Lung (tissue), 12 donors: ENCODE results near the gene AREL1. TPM values are rescaled to one million over a fixed set of nuclear protein-coding genes. Genes with fewer than 3 reads are reported as not detected.

ENCODE experiments used
- ATAC-seq: fragments of 200-7000 bp; cut with Tn5 transposase; one replicate; pipeline ENCODE4 v1.9.1; 2020; ENCODE audit warnings: moderate number of reproducible peaks; ENCODE audit not compliant: insufficient read depth, low FRiP score
- DNase-seq, 3 donors: peaks; one replicate each; pipeline ENCODE4 v3.0.0-alpha.2; 2013 to 2017
- H3K27ac ChIP-seq, 2 donors: one replicate each; pipeline ENCODE4 v1.5.1; 2013; ENCODE audit warnings: mild to moderate bottlenecking in 2 of 2, moderate library complexity in 2 of 2, control low read depth in 1 of 2, inconsistent platforms in 1 of 2, low read depth in 1 of 2, low read length in 1 of 2
- H3K27me3 ChIP-seq, 3 donors: one replicate each; pipeline ENCODE4 v1.5.1; 2013; ENCODE audit warnings: low read length in 2 of 3; ENCODE audit not compliant: control insufficient read depth in 3 of 3, insufficient read depth in 3 of 3
- H3K36me3 ChIP-seq, 4 donors: one replicate each; pipeline ENCODE4 v1.5.1; 2013; ENCODE audit warnings: low read length in 4 of 4, mild to moderate bottlenecking in 1 of 4, moderate library complexity in 1 of 4; ENCODE audit not compliant: control insufficient read depth in 4 of 4, insufficient read depth in 4 of 4
- H3K4me1 ChIP-seq, 5 donors: one replicate each; pipeline ENCODE4 v1.5.1; 2013; ENCODE audit warnings: low read length in 5 of 5, mild to moderate bottlenecking in 2 of 5, moderate library complexity in 1 of 5; ENCODE audit not compliant: control insufficient read depth in 5 of 5, insufficient read depth in 5 of 5
- H3K4me3 ChIP-seq: one replicate; pipeline ENCODE4 v1.5.1; 2013; ENCODE audit warnings: mild to moderate bottlenecking, control low read depth, moderate library complexity
- H3K9ac ChIP-seq, 2 donors: one replicate each; pipeline ENCODE4 v1.5.1; 2013; ENCODE audit warnings: low read length in 2 of 2, control low read depth in 1 of 2; ENCODE audit not compliant: insufficient read depth in 1 of 2
- H3K9me3 ChIP-seq, 4 donors: one replicate each; pipeline ENCODE4 v1.5.1; 2013; ENCODE audit warnings: low read length in 3 of 4, mild to moderate bottlenecking in 1 of 4, moderate library complexity in 1 of 4; ENCODE audit not compliant: control insufficient read depth in 4 of 4, insufficient read depth in 3 of 4
- WGBS, 2 donors: extraction: QIAGEN DNeasy Blood & Tissue Kit; methylation state at CpG; one replicate each; pipeline ENCODE4 v1.1.7; 2013; 5-methylcytosine and 5-hydroxymethylcytosine counted together
- polyA plus RNA-seq, 2 donors: library from polyadenylated mRNA; stranded (reverse); fragments of 200-250 nt; gene quantifications; one replicate each; pipeline ENCODE4 v1.2.1, GENCODE V29; 2013
- total RNA-seq, 2 donors: library from RNA; depleted of rRNA in 1 of 2; stranded (reverse); fragments of >200 nt in 1 of 2; gene quantifications; one replicate each; pipeline ENCODE4 v1.2.1, GENCODE V29; 2014 to 2021
- TF ChIP-seq, protein P1 (sequence below): IDR thresholded peaks from 2 replicates; pipeline ENCODE4 v1.5.1; 2012; ENCODE audit warnings: mild to moderate bottlenecking; ENCODE audit errors: control extremely low read depth, extremely low read depth
- donor health status: control.
- donor health status: control.
- donor health status: Bipolar disorder and iron deficiency.
- donor health status: healthy.
- donor health status: DM: yes; HTN: yes; CAD: no.

AREL1 gene
- total and polyA plus RNA-seq, 4 donors: 10.5 to 41.6 (median 23.8) TPM

DNA sequence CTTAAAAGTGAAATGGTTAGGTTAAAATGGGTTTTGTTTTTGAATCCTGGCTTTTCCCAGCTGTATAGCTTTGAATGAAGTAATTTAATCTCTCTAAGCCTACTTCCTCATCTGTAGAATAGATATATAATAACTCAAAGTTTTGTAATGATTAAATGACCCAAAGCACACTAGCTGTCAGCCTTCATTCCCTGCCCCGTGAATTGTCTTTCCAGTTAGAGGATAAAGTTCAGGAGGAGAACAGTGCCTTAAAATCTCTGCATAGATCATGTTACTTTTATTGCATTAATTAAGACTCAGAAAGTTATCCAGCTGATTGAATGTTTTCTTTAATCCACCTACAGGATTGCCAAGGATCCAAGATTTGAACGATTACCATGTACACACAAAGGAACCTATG, 19.5 kb upstream of the AREL1 start:
- 91 to 93% methylated on average over 2 of the region's 2 CpGs for WGBS, 2 donors
- no peak for ATAC-seq
- peaks cover 12 to 26% (median 20%) of the 10 kb centered on the region in 4 donors for H3K36me3 ChIP-seq
- H3K27me3 ChIP-seq: no peaks in the 10 kb centered on the region
- H3K9ac ChIP-seq: no peak overlapping the region
- no peaks in the 10 kb centered on the region for H3K4me1 ChIP-seq
- no peaks in the 10 kb centered on the region for H3K9me3 ChIP-seq
- H3K4me3 ChIP-seq: no peak overlapping the region
- no peak for DNase-seq
- H3K27ac ChIP-seq: no peak overlapping the region
- TF ChIP-seq, protein P1, sequence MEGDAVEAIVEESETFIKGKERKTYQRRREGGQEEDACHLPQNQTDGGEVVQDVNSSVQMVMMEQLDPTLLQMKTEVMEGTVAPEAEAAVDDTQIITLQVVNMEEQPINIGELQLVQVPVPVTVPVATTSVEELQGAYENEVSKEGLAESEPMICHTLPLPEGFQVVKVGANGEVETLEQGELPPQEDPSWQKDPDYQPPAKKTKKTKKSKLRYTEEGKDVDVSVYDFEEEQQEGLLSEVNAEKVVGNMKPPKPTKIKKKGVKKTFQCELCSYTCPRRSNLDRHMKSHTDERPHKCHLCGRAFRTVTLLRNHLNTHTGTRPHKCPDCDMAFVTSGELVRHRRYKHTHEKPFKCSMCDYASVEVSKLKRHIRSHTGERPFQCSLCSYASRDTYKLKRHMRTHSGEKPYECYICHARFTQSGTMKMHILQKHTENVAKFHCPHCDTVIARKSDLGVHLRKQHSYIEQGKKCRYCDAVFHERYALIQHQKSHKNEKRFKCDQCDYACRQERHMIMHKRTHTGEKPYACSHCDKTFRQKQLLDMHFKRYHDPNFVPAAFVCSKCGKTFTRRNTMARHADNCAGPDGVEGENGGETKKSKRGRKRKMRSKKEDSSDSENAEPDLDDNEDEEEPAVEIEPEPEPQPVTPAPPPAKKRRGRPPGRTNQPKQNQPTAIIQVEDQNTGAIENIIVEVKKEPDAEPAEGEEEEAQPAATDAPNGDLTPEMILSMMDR: no peak

DNA sequence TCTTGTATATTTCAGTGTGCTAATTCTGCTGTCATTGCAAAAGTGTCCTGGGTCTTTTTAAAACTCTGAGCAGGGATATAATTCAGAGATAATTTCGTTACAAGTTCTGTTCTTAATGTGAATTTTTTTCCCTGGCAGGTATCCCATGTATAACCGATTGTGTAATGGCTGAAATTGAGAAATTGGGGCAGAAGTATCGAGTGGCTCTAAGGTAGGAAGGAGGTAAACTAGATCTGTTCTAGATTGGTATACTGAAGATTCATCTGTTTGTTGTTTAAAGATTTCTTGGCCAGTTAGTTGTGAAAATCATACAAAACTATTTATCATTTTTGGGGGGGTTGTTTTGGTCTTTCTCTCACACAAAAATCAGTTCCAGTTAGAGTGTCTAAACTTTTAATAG, 10.3 kb upstream of the AREL1 start:
- TF ChIP-seq, protein P1: no peak
- Histone ChIP-seq H3K9me3 (no peaks in the 10 kb centered on the region), H3K4me3 (no peak overlapping the region), H3K4me1 (no peaks in the 10 kb centered on the region), H3K9ac (no peak overlapping the region), H3K27me3 (no peaks in the 10 kb centered on the region), H3K36me3 (peaks cover 5 to 17% (median 14%) of the 10 kb centered on the region in 4 donors), H3K27ac (no peak overlapping the region)
- DNase-seq (no peak), ATAC-seq (no peak)
- 76 to 81% methylated on average over 3 of the region's 3 CpGs for WGBS, 2 donors

DNA sequence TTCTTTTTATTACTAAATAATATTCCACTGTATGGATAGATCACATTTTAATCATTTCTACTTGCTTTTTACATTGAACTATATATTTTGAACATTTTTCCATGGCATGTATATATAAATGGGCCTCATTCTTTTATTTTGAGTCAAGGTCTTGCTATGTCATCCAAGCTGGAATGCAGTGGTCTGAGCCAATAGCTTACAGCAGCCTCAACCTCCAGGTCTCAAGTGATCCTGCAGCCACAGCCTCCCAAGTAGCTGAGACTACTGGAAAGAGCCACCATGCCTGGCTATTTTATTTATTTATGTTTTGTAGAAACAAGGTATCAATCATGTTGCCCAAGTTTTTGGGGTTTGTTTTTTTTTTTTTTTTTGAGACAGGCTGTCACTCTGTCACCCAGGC, 7.6 kb upstream of the AREL1 start:
- DNase-seq: no peak
- peaks cover 15 to 20% (median 18%) of the 10 kb centered on the region in 4 donors for H3K36me3 ChIP-seq
- TF ChIP-seq, protein P1: no peak

DNA sequence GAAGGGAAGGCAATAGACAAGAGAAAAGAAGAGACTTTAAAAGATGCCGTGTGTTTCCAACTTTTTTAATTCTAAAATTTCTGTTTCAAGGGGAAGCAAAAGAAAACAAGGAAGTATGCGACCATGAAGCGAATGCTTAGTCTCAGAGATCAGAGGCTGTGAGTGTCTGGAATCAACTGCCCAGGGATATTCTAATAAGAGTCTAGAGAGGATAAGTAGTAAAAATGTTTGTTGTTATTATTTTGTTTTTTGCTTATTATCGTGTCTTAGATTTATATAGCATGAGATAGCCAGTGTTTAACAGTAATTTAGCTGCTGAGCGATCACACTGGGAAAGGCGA, 485 bp upstream of the AREL1 start:
- DNase-seq (no peak), ATAC-seq (no peak)
- H3K27ac ChIP-seq: peak overlapping the region; percentile 76 to 93
- H3K27me3 ChIP-seq: no peaks in the 10 kb centered on the region
- TF ChIP-seq, protein P1: no peak
- 11 to 14% methylated on average over 6 of the region's 6 CpGs for WGBS, 2 donors
- peak overlapping the region; percentile 83 to 94 for H3K9ac ChIP-seq
- H3K36me3 ChIP-seq: peaks cover 7 to 12% (median 10%) of the 10 kb centered on the region in 4 donors
- no peaks in the 10 kb centered on the region for H3K9me3 ChIP-seq
- H3K4me3 ChIP-seq: peak overlapping the region; percentile 94
- H3K4me1 ChIP-seq: peaks cover 0 to 17% (median 5%) of the 10 kb centered on the region in 5 donors

More for the DNA sequence above, 7.6 kb upstream of the AREL1 start:
- Histone ChIP-seq H3K4me1 (no peaks in the 10 kb centered on the region), H3K27ac (no peak overlapping the region), H3K9me3 (no peaks in the 10 kb centered on the region), H3K27me3 (no peaks in the 10 kb centered on the region), H3K9ac (no peak overlapping the region), H3K4me3 (no peak overlapping the region)
- no peak for ATAC-seq
